Naive B cell (primary cell): ENCODE results near the gene ANKRD60. TPM values are rescaled to one million over a fixed set of nuclear protein-coding genes. Genes with fewer than 3 reads are reported as not detected.

Source experiments
- ATAC-seq, 2 donors: fragments of 150-1000 bp; cut with Tn5 transposase; 2 replicates each; pipeline ENCODE4 v1.10.0; 2021; ENCODE audit warnings: low read depth in 2 of 2, mild to moderate bottlenecking in 2 of 2, moderate library complexity in 2 of 2
- DNase-seq: peaks from one replicate; pipeline ENCODE4 v3.0.0; 2022
- H3K27ac Mint-ChIP-seq, 6 donors: one replicate each; pipeline ENCODE4 v1.8.0; 2020 to 2022; ENCODE audit warnings: mild to moderate bottlenecking in 6 of 6, mixed read lengths in 6 of 6, moderate library complexity in 5 of 6, inconsistent platforms in 2 of 6
- H3K27me3 Mint-ChIP-seq, 3 donors: one replicate each; pipeline ENCODE4 v1.8.0; 2021 to 2022; ENCODE audit warnings: mixed read lengths in 3 of 3, mild to moderate bottlenecking in 1 of 3
- H3K36me3 Mint-ChIP-seq, 2 donors: one replicate each; pipeline ENCODE4 v1.8.0; 2020 to 2022; ENCODE audit warnings: mixed read lengths in 2 of 2, inconsistent platforms in 1 of 2, mild to moderate bottlenecking in 1 of 2
- H3K4me1 Mint-ChIP-seq, 3 donors: one replicate each; pipeline ENCODE4 v1.8.0; 2020 to 2022; ENCODE audit warnings: mixed read lengths in 3 of 3, inconsistent platforms in 1 of 3, mild to moderate bottlenecking in 1 of 3, moderate library complexity in 1 of 3
- H3K4me3 Mint-ChIP-seq, 8 donors: one replicate each; pipeline ENCODE4 v1.8.0; 2020 to 2022; ENCODE audit warnings: mild to moderate bottlenecking in 8 of 8, mixed read lengths in 8 of 8, moderate library complexity in 8 of 8, inconsistent platforms in 2 of 8
- H3K9me3 Mint-ChIP-seq, 7 donors: one replicate each; pipeline ENCODE4 v1.8.0; 2020 to 2022; ENCODE audit warnings: mixed read lengths in 7 of 7, mild to moderate bottlenecking in 5 of 7, inconsistent platforms in 2 of 7, moderate library complexity in 1 of 7
- polyA plus RNA-seq, 6 donors: library from polyadenylated mRNA; unstranded; fragments of 300-500 nt; fragmentation: Illumina TruSeq; gene quantifications; one replicate each; pipeline ENCODE4 v1.2.3, GENCODE V29; 2021; ENCODE audit warnings: low read depth in 6 of 6

Gene ANKRD60
- polyA plus RNA-seq, 6 donors from 2014 or later, result 0.36 TPM; not detected in 5

- Mint-ChIP-seq H3K36me3 (peaks cover 8 to 18% of the 10 kb centered on the region in 2 donors), H3K27me3 (no peaks in the 10 kb centered on the region), H3K27ac (no peak overlapping the region), H3K4me1 (peaks cover 14 to 18% (median 15%) of the 10 kb centered on the region in 3 donors), H3K4me3 (no peak overlapping the region), H3K9me3 (peaks cover 0 to 3% (median 2%) of the 10 kb centered on the region in 7 donors)
- DNase-seq, result no peak
- ATAC-seq, result no peak
Observed at GRCh38 chr20:58256842-58257241, 28.4 kb upstream of the ANKRD60 start.

GRCh38 chr20:58256307-58256706 lies 27.9 kb upstream of the ANKRD60 start:
- Mint-ChIP-seq H3K4me1 (peaks cover 14 to 18% (median 15%) of the 10 kb centered on the region in 3 donors), H3K27ac (no peak overlapping the region), H3K36me3 (peaks cover 10 to 18% of the 10 kb centered on the region in 2 donors), H3K4me3 (no peak overlapping the region), H3K9me3 (peaks cover 0 to 3% (median 2%) of the 10 kb centered on the region in 7 donors), H3K27me3 (no peaks in the 10 kb centered on the region)
- no peak for ATAC-seq
- DNase-seq, result no peak

- peaks cover 17 to 24% of the 10 kb centered on the region in 2 donors for H3K36me3 Mint-ChIP-seq
- DNase-seq (no peak), ATAC-seq (no peak)
- peak overlapping the region in 1 of 6 donors; percentile 35 for H3K27ac Mint-ChIP-seq
- no peaks in the 10 kb centered on the region for H3K27me3 Mint-ChIP-seq
- peaks cover 0 to 3% (median 2%) of the 10 kb centered on the region in 7 donors for H3K9me3 Mint-ChIP-seq
- H3K4me1 Mint-ChIP-seq, result peaks cover 13 to 18% (median 14%) of the 10 kb centered on the region in 3 donors
- no peak overlapping the region for H3K4me3 Mint-ChIP-seq
Observed at GRCh38 chr20:58254890-58255289, 26.4 kb upstream of the ANKRD60 start.

GRCh38 chr20:58251979-58252591 lies 23.6 kb upstream of the ANKRD60 start:
- peaks cover 24% of the 10 kb centered on the region in 2 donors for H3K36me3 Mint-ChIP-seq
- peaks cover 0 to 3% (median 2%) of the 10 kb centered on the region in 7 donors for H3K9me3 Mint-ChIP-seq
- DNase-seq, result no peak
- no peak for ATAC-seq
- no peak overlapping the region for H3K27ac Mint-ChIP-seq
- no peaks in the 10 kb centered on the region for H3K27me3 Mint-ChIP-seq
- H3K4me1 Mint-ChIP-seq, result peaks cover 2 to 5% (median 4%) of the 10 kb centered on the region in 3 donors
- H3K4me3 Mint-ChIP-seq, result no peak overlapping the region

GRCh38 chr20:58251348-58251978 lies 23.0 kb upstream of the ANKRD60 start:
- ATAC-seq, result no peak
- H3K27ac Mint-ChIP-seq, result peak overlapping the region in 1 of 6 donors; percentile 9

GRCh38 chr20:58246346-58246745 lies 17.9 kb upstream of the ANKRD60 start:
- ATAC-seq, result no peak
- Mint-ChIP-seq H3K27ac (peak overlapping the region in 1 of 6 donors; percentile 68), H3K9me3 (no peaks in the 10 kb centered on the region), H3K4me3 (no peak overlapping the region), H3K4me1 (no peaks in the 10 kb centered on the region), H3K27me3 (no peaks in the 10 kb centered on the region), H3K36me3 (peaks cover 36 to 39% of the 10 kb centered on the region in 2 donors)
- no peak for DNase-seq

More at GRCh38 chr20:58251348-58251978, 23.0 kb upstream of the ANKRD60 start:
- H3K4me1 Mint-ChIP-seq, result no peaks in the 10 kb centered on the region
- no peak overlapping the region for H3K4me3 Mint-ChIP-seq
- DNase-seq, result no peak
- peaks cover 24 to 27% of the 10 kb centered on the region in 2 donors for H3K36me3 Mint-ChIP-seq
- H3K9me3 Mint-ChIP-seq, result peaks cover 0 to 3% (median 2%) of the 10 kb centered on the region in 7 donors
- H3K27me3 Mint-ChIP-seq, result no peaks in the 10 kb centered on the region

GRCh38 chr20:58245931-58246330 lies 17.5 kb upstream of the ANKRD60 start:
- Mint-ChIP-seq H3K36me3 (peaks cover 32 to 38% of the 10 kb centered on the region in 2 donors), H3K27ac (no peak overlapping the region), H3K9me3 (no peaks in the 10 kb centered on the region), H3K4me1 (no peaks in the 10 kb centered on the region), H3K4me3 (no peak overlapping the region), H3K27me3 (no peaks in the 10 kb centered on the region)
- DNase-seq (no peak), ATAC-seq (no peak)

- H3K27ac Mint-ChIP-seq, result peak overlapping the region in 1 of 6 donors; percentile 81
- H3K27me3 Mint-ChIP-seq, result no peaks in the 10 kb centered on the region
- H3K4me1 Mint-ChIP-seq, result no peaks in the 10 kb centered on the region
- ATAC-seq, result no peak
- no peak for DNase-seq
- H3K9me3 Mint-ChIP-seq, result no peaks in the 10 kb centered on the region
- H3K4me3 Mint-ChIP-seq, result no peak overlapping the region
- peaks cover 26 to 33% of the 10 kb centered on the region in 2 donors for H3K36me3 Mint-ChIP-seq
Observed at GRCh38 chr20:58245181-58245891, 16.9 kb upstream of the ANKRD60 start.

- H3K4me3 Mint-ChIP-seq, result peak overlapping the region in 1 of 8 donors; percentile 42
- H3K9me3 Mint-ChIP-seq, result no peaks in the 10 kb centered on the region
- H3K36me3 Mint-ChIP-seq, result peaks cover 22 to 26% of the 10 kb centered on the region in 2 donors
- H3K27me3 Mint-ChIP-seq, result no peaks in the 10 kb centered on the region
- H3K27ac Mint-ChIP-seq, result peak overlapping the region in 1 of 6 donors; percentile 21
- no peak for ATAC-seq
- no peaks in the 10 kb centered on the region for H3K4me1 Mint-ChIP-seq
- DNase-seq, result no peak
Observed at GRCh38 chr20:58244517-58245030, 16.1 kb upstream of the ANKRD60 start.

- no peak for ATAC-seq
Observed at GRCh38 chr20:58243653-58244410, 15.4 kb upstream of the ANKRD60 start.

GRCh38 chr20:58242824-58243223 lies 14.4 kb upstream of the ANKRD60 start:
- Mint-ChIP-seq H3K4me1 (no peaks in the 10 kb centered on the region), H3K27ac (peak overlapping the region in 1 of 6 donors; percentile 9), H3K27me3 (no peaks in the 10 kb centered on the region), H3K9me3 (no peaks in the 10 kb centered on the region), H3K4me3 (no peak overlapping the region), H3K36me3 (peaks cover 22 to 24% of the 10 kb centered on the region in 2 donors)
- ATAC-seq (no peak), DNase-seq (no peak)

More at GRCh38 chr20:58243653-58244410, 15.4 kb upstream of the ANKRD60 start:
- Mint-ChIP-seq H3K4me3 (peak overlapping the region in 1 of 8 donors; percentile 42), H3K36me3 (peaks cover 22 to 26% of the 10 kb centered on the region in 2 donors), H3K4me1 (no peaks in the 10 kb centered on the region), H3K27ac (peak overlapping the region in 1 of 6 donors; percentile 21), H3K9me3 (no peaks in the 10 kb centered on the region), H3K27me3 (no peaks in the 10 kb centered on the region)
- no peak for DNase-seq

GRCh38 chr20:58241766-58242465 lies 13.5 kb upstream of the ANKRD60 start:
- no peaks in the 10 kb centered on the region for H3K27me3 Mint-ChIP-seq
- no peak for ATAC-seq
- no peaks in the 10 kb centered on the region for H3K4me1 Mint-ChIP-seq
- no peaks in the 10 kb centered on the region for H3K9me3 Mint-ChIP-seq
- DNase-seq, result no peak
- peaks cover 21 to 22% of the 10 kb centered on the region in 2 donors for H3K36me3 Mint-ChIP-seq
- peak overlapping the region in 1 of 8 donors; percentile 33 for H3K4me3 Mint-ChIP-seq
- H3K27ac Mint-ChIP-seq, result peak overlapping the region in 1 of 6 donors; percentile 52
